ENCODE results near the gene HERC4.
A peak's percentile ranks its signal among the peaks of the same experiment; 100 is the strongest.
"Not testable (repeated sequence)": the region's sequence is repeated elsewhere in the genome, so short reads cannot be mapped to it uniquely, and the experiment has no call there.

Gene HERC4

GRCh38 chr10:67893637-67894036 lies 181.4 kb downstream of the HERC4 start:
- no peak overlapping the region for H3K4me3 ChIP-seq (ENCODE audit: low read depth, low read length)
- in situ Hi-C loops (cut with HindIII; ENCODE audit: low sequenced_read_pairs), result loop anchor here (25.0 kb wide), 1 partner anchor 169 kb away; no protein-coding TSS in a partner anchor
- TF ChIP-seq, protein P1, sequence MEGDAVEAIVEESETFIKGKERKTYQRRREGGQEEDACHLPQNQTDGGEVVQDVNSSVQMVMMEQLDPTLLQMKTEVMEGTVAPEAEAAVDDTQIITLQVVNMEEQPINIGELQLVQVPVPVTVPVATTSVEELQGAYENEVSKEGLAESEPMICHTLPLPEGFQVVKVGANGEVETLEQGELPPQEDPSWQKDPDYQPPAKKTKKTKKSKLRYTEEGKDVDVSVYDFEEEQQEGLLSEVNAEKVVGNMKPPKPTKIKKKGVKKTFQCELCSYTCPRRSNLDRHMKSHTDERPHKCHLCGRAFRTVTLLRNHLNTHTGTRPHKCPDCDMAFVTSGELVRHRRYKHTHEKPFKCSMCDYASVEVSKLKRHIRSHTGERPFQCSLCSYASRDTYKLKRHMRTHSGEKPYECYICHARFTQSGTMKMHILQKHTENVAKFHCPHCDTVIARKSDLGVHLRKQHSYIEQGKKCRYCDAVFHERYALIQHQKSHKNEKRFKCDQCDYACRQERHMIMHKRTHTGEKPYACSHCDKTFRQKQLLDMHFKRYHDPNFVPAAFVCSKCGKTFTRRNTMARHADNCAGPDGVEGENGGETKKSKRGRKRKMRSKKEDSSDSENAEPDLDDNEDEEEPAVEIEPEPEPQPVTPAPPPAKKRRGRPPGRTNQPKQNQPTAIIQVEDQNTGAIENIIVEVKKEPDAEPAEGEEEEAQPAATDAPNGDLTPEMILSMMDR (IDR thresholded peaks at IDR 0.05; ENCODE audit: low read depth, low read length, missing control alignments), result no peak
- no peak for DNase-seq (ENCODE audit: low read depth)

- in situ Hi-C loops (cut with HindIII; ENCODE audit: low sequenced_read_pairs), result loop anchor here (25.0 kb wide), 1 partner anchor 177 kb away; no protein-coding TSS in a partner anchor
- TF ChIP-seq, protein P1 (IDR thresholded peaks at IDR 0.05; ENCODE audit: low read depth, low read length, missing control alignments), result no peak
- DNase-seq (ENCODE audit: low read depth), result no peak
- peak overlapping the region; percentile 82 for H3K4me3 ChIP-seq (ENCODE audit: low read depth, low read length)
Observed at GRCh38 chr10:67884842-67885670, 190.0 kb downstream of the HERC4 start.

GRCh38 chr10:67884313-67884841 lies 190.7 kb downstream of the HERC4 start, which contains the start of gene SIRT1:
SIRT1 (plus strand) TSS chr10:67884656; CDS start chr10:67884722, 66 bp downstream.
- peak; percentile 86 for DNase-seq (ENCODE audit: low read depth)
- peak within 1 kb of the TSS; percentile 82 for H3K4me3 ChIP-seq (ENCODE audit: low read depth, low read length)
- in situ Hi-C loops (cut with HindIII; ENCODE audit: low sequenced_read_pairs), result loop anchor here (25.0 kb wide), 1 partner anchor 178 kb away; no protein-coding TSS in a partner anchor
- TF ChIP-seq, protein P1 (IDR thresholded peaks at IDR 0.05; ENCODE audit: low read depth, low read length, missing control alignments), result no peak

DNA sequence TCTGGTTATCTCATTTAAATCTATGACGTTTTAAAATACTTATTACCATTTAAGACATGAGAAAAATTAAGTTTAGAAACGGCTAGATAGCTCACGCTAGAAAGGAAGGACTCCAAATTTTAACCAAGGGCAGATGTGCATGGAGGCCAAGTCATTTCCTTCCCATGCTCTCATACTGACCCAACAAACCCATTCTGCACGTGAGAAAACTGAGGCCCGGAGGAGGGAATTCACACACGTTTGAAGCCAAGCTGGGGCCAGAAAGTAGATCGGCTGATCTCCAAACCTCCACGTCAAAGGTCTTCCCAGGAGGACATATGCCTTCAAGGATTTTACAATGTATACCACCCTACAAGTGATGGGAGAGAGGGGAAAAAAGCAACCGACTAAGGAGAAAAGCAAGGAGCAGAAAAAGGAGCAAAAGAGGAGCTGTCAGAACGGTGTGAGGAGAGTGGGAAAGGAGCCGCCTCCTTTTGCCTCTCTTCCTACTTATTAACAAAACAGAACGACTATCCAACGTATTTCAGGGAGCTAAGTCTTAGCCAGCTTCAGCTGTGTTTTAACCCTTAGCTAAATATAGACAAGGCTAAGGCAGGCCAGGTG lies 191.3 kb downstream of the HERC4 start:
- TF ChIP-seq, protein P1 (IDR thresholded peaks at IDR 0.05; ENCODE audit: low read depth, low read length, missing control alignments), result no peak

DNA sequence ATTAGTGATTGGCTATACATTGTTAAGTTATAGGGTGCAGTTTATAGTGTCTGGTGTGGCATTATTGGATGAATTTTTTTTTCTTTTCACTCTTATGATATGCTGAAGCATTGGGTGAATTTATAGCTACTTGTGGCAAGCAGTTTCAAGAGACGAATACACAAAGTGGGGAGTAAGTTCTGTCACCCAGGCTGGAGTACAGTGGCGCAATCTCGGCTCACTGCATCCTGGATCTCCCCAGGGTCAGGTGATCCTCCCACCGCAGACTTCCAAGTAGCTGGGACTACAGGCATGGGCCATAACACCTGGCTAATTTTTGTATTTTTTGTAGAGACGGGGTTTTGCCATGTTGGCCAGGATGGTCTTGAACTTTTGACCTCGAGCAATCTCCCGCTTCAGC lies 196.9 kb downstream of the HERC4 start:
- TF ChIP-seq, protein P1 (IDR thresholded peaks at IDR 0.05; ENCODE audit: low read depth, low read length, missing control alignments), result no peak
- in situ Hi-C loops (cut with HindIII; ENCODE audit: low sequenced_read_pairs), result loop anchor here (25.0 kb wide), 1 partner anchor 184 kb away; no protein-coding TSS in a partner anchor
- no peak for DNase-seq (ENCODE audit: low read depth)
- no peak overlapping the region for H3K4me3 ChIP-seq (ENCODE audit: low read depth, low read length)

More for the DNA sequence above, 191.3 kb downstream of the HERC4 start:
- no peak for DNase-seq (ENCODE audit: low read depth)
- in situ Hi-C loops (cut with HindIII; ENCODE audit: low sequenced_read_pairs), result loop anchor here (25.0 kb wide), 1 partner anchor 178 kb away; no protein-coding TSS in a partner anchor
- peak overlapping the region; percentile 82 for H3K4me3 ChIP-seq (ENCODE audit: low read depth, low read length)

- in situ Hi-C loops (cut with HindIII; ENCODE audit: low sequenced_read_pairs), result loop anchor here (25.0 kb wide), 1 partner anchor 185 kb away; no protein-coding TSS in a partner anchor
- not testable (repeated sequence) for DNase-seq (ENCODE audit: low read depth); H3K4me3 ChIP-seq (ENCODE audit: low read depth, low read length)
Observed at GRCh38 chr10:67877421-67877820, 197.7 kb downstream of the HERC4 start.

All from astrocyte of the cerebellum (primary cell).